MCF 10A (cell line): ENCODE results near the gene SLC4A8. TPM values are rescaled to one million over a fixed set of nuclear protein-coding genes. Genes with fewer than 3 reads are reported as not detected.

Source experiments
- BruUV-seq: library from RNA; stranded (reverse); fragments of 400-500 nt; replicated peaks from 2 replicates; lab custom pipeline; 2021; lab: Mats Ljungman, UMichigan
- CTCF ChIA-PET: fragments of 300-600 bp; sonication (Branson Sonifier 250); formaldehyde crosslinking; extraction: SDS; loops from one replicate; lab custom pipeline; 2021; ENCODE audit warnings: antibody characterized with exemption, inconsistent platforms; lab: Yijun Ruan, JAX
- POLR2A ChIA-PET: fragments of 300-600, 350-650 bp; sonication (Branson Sonifier 250); formaldehyde crosslinking; extraction: SDS; loops from one replicate; lab custom pipeline; 2020; ENCODE audit warnings: antibody characterized with exemption, inconsistent platforms; lab: Yijun Ruan, JAX
- DNase-seq: peaks from one replicate; pipeline ENCODE4 v3.0.0-alpha.2; 2018; ENCODE audit not compliant: unreplicated experiment
- H3K27ac Mint-ChIP-seq: one replicate; pipeline ENCODE4 v1.8.0; 2022; ENCODE audit warnings: mild to moderate bottlenecking, low read depth, mixed read lengths; ENCODE audit not compliant: unreplicated experiment
- H3K27me3 Mint-ChIP-seq: one replicate; pipeline ENCODE4 v1.8.0; 2022; ENCODE audit warnings: mixed read lengths; ENCODE audit not compliant: insufficient read depth, unreplicated experiment
- H3K36me3 Mint-ChIP-seq: one replicate; pipeline ENCODE4 v1.8.0; 2022; ENCODE audit warnings: mild to moderate bottlenecking, moderate library complexity, mixed read lengths; ENCODE audit not compliant: insufficient read depth, unreplicated experiment
- H3K4me1 Mint-ChIP-seq: one replicate; pipeline ENCODE4 v1.8.0; 2022; ENCODE audit warnings: mixed read lengths; ENCODE audit not compliant: insufficient read depth, unreplicated experiment
- H3K4me3 Mint-ChIP-seq: one replicate; pipeline ENCODE4 v1.8.0; 2022; ENCODE audit warnings: mild to moderate bottlenecking, moderate library complexity, mixed read lengths; ENCODE audit not compliant: unreplicated experiment
- H3K9me3 Mint-ChIP-seq: one replicate; pipeline ENCODE4 v1.8.0; 2022; ENCODE audit warnings: mixed read lengths; ENCODE audit not compliant: unreplicated experiment
- CTCF ChIP-seq: fragments of 200-600 bp; IDR thresholded peaks from one replicate; pipeline ENCODE4 v1.8.0; 2022; ENCODE audit warnings: antibody characterized with exemption, mild to moderate bottlenecking; ENCODE audit not compliant: unreplicated experiment
- intact Hi-C: fragments of 100-400 bp; cut with micrococcal nuclease; formaldehyde crosslinking; loops from 2 replicates; pipeline ENCODE4 v1.14.1; 2022
- total RNA-seq: library from RNA; stranded (reverse); gene quantifications from 2 replicates; pipeline ENCODE4 v1.2.3, GENCODE V29; 2022

SLC4A8 gene
- total RNA-seq, 1 experiment from 2014 or later = 1.1 TPM

DNA sequence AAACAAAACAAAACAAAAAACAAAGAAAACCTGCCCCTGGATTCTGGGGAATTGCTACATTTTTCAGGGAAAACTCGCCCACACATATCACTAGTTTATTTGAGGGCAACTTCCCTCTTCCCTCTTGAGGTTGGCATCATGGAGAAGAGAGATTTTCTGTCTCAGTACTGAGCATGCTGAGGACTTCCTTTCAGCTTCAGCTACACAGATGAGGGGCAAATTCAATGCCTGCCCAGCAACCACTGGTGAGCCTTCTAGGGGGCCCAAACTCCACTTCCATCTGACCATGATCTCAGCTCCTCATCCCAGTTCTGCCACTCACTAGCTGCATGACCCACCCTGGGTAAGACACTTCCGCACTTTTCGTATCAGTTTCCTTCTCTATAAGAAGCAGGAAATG lies 103.3 kb downstream of the SLC4A8 start:
- ChIA-PET CTCF (interaction anchor here (0.7 to 1.2 kb wide), 3 partner anchors 89 to 157 kb away, joined by 4 read pairs; no protein-coding TSS in a partner anchor), POLR2A (interaction anchor here (0.6 kb wide), 1 partner anchor 83 kb away, joined by 3 read pairs; no protein-coding TSS in a partner anchor)
- intact Hi-C loops = no loop called here
- no peak for DNase-seq
- Mint-ChIP-seq H3K4me1 (peaks cover 11% of the 10 kb centered on the region), H3K27ac (no peak overlapping the region), H3K36me3 (peaks cover 6% of the 10 kb centered on the region), H3K4me3 (no peak overlapping the region), H3K27me3 (no peaks in the 10 kb centered on the region), H3K9me3 (no peaks in the 10 kb centered on the region)
- no TSS peak for BruUV-seq
- TF ChIP-seq CTCF = no peak

GRCh38 chr12:51528852-51529650 lies 104.4 kb downstream of the SLC4A8 start:
- CTCF ChIA-PET = interaction anchor here (0.5 to 1.7 kb wide), 7 partner anchors 27 to 295 kb away, joined by 3 to 5 read pairs (median 4); partner anchors contain the start of gene GALNT6
- DNase-seq = no peak

DNA sequence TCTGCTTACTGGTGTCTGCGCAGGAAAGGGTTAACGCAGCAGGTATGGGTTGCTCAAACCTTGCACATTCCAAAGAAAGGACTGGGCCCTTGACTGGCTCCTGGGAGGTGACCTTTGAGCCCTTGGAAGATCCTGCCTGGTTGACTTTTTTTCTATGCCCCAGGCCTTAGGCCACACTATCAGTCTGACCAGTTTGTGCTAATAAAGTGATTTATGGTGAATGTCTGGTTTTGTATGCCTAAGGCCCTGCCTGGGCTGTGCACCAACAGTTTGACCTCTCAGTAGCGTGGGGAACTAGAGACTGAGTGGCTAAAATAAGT lies 105.0 kb downstream of the SLC4A8 start:
- POLR2A ChIA-PET = no interaction called here

More at GRCh38 chr12:51528852-51529650, 104.4 kb downstream of the SLC4A8 start:
- intact Hi-C loops = no loop called here
- Mint-ChIP-seq H3K4me1 (peaks cover 11% of the 10 kb centered on the region), H3K4me3 (no peak overlapping the region), H3K9me3 (no peaks in the 10 kb centered on the region), H3K27ac (no peak overlapping the region), H3K36me3 (peaks cover 6% of the 10 kb centered on the region), H3K27me3 (peaks cover under 1% of the 10 kb centered on the region)
- TF ChIP-seq CTCF = no peak
- BruUV-seq = no TSS peak
- POLR2A ChIA-PET = no interaction called here

More for the DNA sequence above, 105.0 kb downstream of the SLC4A8 start:
- CTCF ChIA-PET = interaction anchor here (1.7 to 4.9 kb wide), 2 partner anchors 108 to 294 kb away, joined by 5 to 72 read pairs; no protein-coding TSS in a partner anchor
- BruUV-seq = no TSS peak
- H3K4me3 Mint-ChIP-seq = no peak overlapping the region
- H3K27ac Mint-ChIP-seq = no peak overlapping the region
- no peaks in the 10 kb centered on the region for H3K36me3 Mint-ChIP-seq
- H3K4me1 Mint-ChIP-seq = peaks cover 11% of the 10 kb centered on the region
- H3K9me3 Mint-ChIP-seq = no peaks in the 10 kb centered on the region
- intact Hi-C loops = no loop called here
- no peak for TF ChIP-seq CTCF
- DNase-seq = no peak
- peaks cover 6% of the 10 kb centered on the region for H3K27me3 Mint-ChIP-seq
